WTC11 (cell line): ENCODE results near the gene FEZF1. TPM values are rescaled to one million over a fixed set of nuclear protein-coding genes. Genes with fewer than 3 reads are reported as not detected.

Source experiments
- AR ChIP-seq: fragments of 250-450 bp; sonication (Bioruptor Pico); IDR thresholded peaks from 2 replicates; pipeline ENCODE4 v1.9.0; 2021; ENCODE audit warnings: mild to moderate bottlenecking
- ARID4B ChIP-seq: sonication (generic); formaldehyde crosslinking; IDR thresholded peaks from 2 replicates; pipeline ENCODE4 v1.8.0; 2023; ENCODE audit warnings: missing genetic modification reagents, mild to moderate bottlenecking, borderline replicate concordance
- ATF1 ChIP-seq: sonication (generic); formaldehyde crosslinking; IDR thresholded peaks from 2 replicates; pipeline ENCODE4 v1.8.1; 2023; ENCODE audit warnings: mild to moderate bottlenecking, moderate library complexity, missing genetic modification reagents
- E2F4 ChIP-seq: sonication (generic); formaldehyde crosslinking; IDR thresholded peaks from 2 replicates; pipeline ENCODE4 v1.8.1; 2022; ENCODE audit warnings: low read depth, mild to moderate bottlenecking, moderate library complexity, missing genetic modification reagents, borderline replicate concordance
- HMGA2 ChIP-seq: fragments of 250-450 bp; sonication (Bioruptor Pico); IDR thresholded peaks from 2 replicates; pipeline ENCODE4 v1.4.0; 2021; ENCODE audit warnings: mild to moderate bottlenecking, moderate library complexity
- JAZF1 ChIP-seq: fragments of 250-450 bp; sonication (Bioruptor Pico); IDR thresholded peaks from 2 replicates; pipeline ENCODE4 v1.9.0; 2021; ENCODE audit warnings: moderate library complexity, mild to moderate bottlenecking, inconsistent platforms
- MYBL2 ChIP-seq: sonication (generic); formaldehyde crosslinking; IDR thresholded peaks from 2 replicates; pipeline ENCODE4 v1.8.1; 2023; ENCODE audit warnings: mild to moderate bottlenecking, moderate library complexity, missing genetic modification reagents
- NR2C2 ChIP-seq: sonication (generic); formaldehyde crosslinking; IDR thresholded peaks from 2 replicates; pipeline ENCODE4 v1.8.0; 2022; ENCODE audit warnings: mild to moderate bottlenecking, missing genetic modification reagents
- PRDM15 ChIP-seq: sonication (generic); formaldehyde crosslinking; IDR thresholded peaks from 2 replicates; pipeline ENCODE4 v1.8.0; 2022; ENCODE audit warnings: missing genetic modification reagents
- ZNF281 ChIP-seq: sonication (generic); formaldehyde crosslinking; IDR thresholded peaks from 2 replicates; pipeline ENCODE4 v1.8.0; 2023; ENCODE audit warnings: mild to moderate bottlenecking, missing genetic modification reagents
- ZNF423 ChIP-seq: fragments of 250-450 bp; sonication (Bioruptor Pico); IDR thresholded peaks from 2 replicates; pipeline ENCODE4 v2.1.2; 2022; ENCODE audit warnings: mild to moderate bottlenecking, moderate library complexity
- ZNF425 ChIP-seq: fragments of 250-450 bp; sonication (Bioruptor Pico); conservative IDR thresholded peaks from 2 replicates; pipeline ENCODE4 v1.9.0; 2021; ENCODE audit warnings: mild to moderate bottlenecking
- total RNA-seq: library from RNA; stranded (reverse); gene quantifications from 3 replicates; pipeline ENCODE4 v1.2.3, GENCODE V29; 2021

Gene FEZF1
- total RNA-seq, 1 experiment from 2014 or later: 20.0 TPM

GRCh38 chr7:122344303-122344620 lies 39.7 kb upstream of the FEZF1 start (continued):
- TF ChIP-seq JAZF1 (no peak), AR (CRISPR knock-in tag) (no peak), ZNF425 (CRISPR knock-in tag) (no peak), ATF1 (no peak), ZNF423 (CRISPR knock-in tag) (no peak), NR2C2 (CRISPR knock-in tag) (no peak), PRDM15 (CRISPR knock-in tag) (no peak), ZNF281 (CRISPR knock-in tag) (no peak), E2F4 (CRISPR knock-in tag) (no peak), HMGA2 (CRISPR knock-in tag) (no peak), MYBL2 (no peak), ARID4B (CRISPR knock-in tag) (no peak)
